ENCODE measurements around the gene LUC7L3.

LUC7L3 gene

GRCh38 chr17:50682938-50683337 is 36.5 kb upstream of the LUC7L3 start:
- Mint-ChIP-seq H3K27me3 (peaks cover 71% of the 10 kb centered on the region), H3K4me1 (peaks cover 5% of the 10 kb centered on the region), H3K36me3 (no peaks in the 10 kb centered on the region), H3K4me3 (no peak overlapping the region), H3K9me3 (no peaks in the 10 kb centered on the region), H3K27ac (no peak overlapping the region)
- CTCF ChIA-PET: interaction anchor here (0.7 to 1.1 kb wide), 2 partner anchors 8 to 50 kb away, joined by 3 to 4 read pairs; no protein-coding TSS in a partner anchor
- no peak for DNase-seq

DNA sequence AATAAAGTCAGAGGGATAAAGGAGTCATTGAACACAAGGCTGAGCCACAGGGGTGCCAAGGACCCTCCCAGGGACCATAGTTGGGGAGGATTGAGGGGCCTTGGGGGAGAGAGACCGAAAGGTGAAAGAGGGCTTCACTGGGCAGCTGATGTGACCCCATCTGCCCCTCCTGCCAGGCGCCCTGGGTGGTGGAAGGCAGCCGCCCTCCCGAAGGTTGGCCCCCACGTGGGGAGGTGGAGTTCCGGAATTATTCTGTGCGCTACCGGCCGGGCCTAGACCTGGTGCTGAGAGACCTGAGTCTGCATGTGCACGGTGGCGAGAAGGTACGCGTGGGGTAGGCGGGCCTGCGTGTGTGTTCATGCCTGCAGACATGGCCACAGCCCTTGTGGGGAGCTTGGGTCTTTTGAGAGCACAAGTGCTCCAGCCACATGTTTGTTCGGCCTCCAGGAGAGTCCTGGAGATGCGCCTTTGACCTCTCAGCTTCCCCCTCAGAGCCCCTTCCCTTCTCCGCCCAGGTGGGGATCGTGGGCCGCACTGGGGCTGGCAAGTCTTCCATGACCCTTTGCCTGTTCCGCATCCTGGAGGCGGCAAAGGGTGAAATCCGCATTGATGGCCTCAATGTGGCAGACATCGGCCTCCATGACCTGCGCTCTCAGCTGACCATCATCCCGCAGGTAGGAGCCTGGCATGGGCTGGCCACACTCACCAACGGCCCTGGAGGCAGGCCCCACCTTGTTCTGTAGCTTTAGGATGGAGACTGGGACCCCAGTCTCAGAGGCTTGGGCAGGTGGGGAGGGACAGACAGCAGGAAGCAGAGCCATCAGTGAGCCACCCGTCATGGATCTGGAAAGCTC is 35.7 kb upstream of the LUC7L3 start:
- DNase-seq: no peak
- no peaks in the 10 kb centered on the region for H3K9me3 Mint-ChIP-seq
- CTCF ChIA-PET: interaction anchor here (0.7 to 2.1 kb wide), 4 partner anchors 12 to 58 kb away, joined by 3 to 8 read pairs (median 4); no protein-coding TSS in a partner anchor

DNA sequence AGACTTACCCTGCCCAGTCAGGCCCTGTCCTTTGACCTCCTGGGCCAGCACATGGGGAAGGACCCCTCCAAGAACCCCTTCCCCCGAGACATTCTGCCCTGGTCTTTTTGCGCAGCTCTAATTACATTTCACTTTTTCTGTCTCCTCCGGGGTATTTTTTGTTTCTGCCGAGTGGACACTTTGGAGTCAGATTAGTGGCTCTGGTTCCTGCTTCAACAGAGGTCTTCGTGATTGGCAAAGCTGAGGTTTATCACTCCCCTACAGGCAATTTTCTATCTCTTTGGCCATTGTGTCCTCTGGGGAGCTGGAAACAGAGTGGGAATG is 35.2 kb upstream of the LUC7L3 start:
- H3K27ac Mint-ChIP-seq: no peak overlapping the region
- no peaks in the 10 kb centered on the region for H3K36me3 Mint-ChIP-seq
- no peak for DNase-seq
- no peaks in the 10 kb centered on the region for H3K9me3 Mint-ChIP-seq
- peaks cover 5% of the 10 kb centered on the region for H3K4me1 Mint-ChIP-seq
- H3K27me3 Mint-ChIP-seq: peaks cover 63% of the 10 kb centered on the region
- no peak overlapping the region for H3K4me3 Mint-ChIP-seq
- CTCF ChIA-PET: interaction anchor here (1.0 to 2.1 kb wide), 4 partner anchors 10 to 58 kb away, joined by 3 to 8 read pairs (median 4); no protein-coding TSS in a partner anchor

More for the DNA sequence above, 35.7 kb upstream of the LUC7L3 start:
- no peak overlapping the region for H3K27ac Mint-ChIP-seq
- no peak overlapping the region for H3K4me3 Mint-ChIP-seq
- H3K4me1 Mint-ChIP-seq: peaks cover 5% of the 10 kb centered on the region
- H3K27me3 Mint-ChIP-seq: peaks cover 69% of the 10 kb centered on the region
- H3K36me3 Mint-ChIP-seq: no peaks in the 10 kb centered on the region

- no peaks in the 10 kb centered on the region for H3K36me3 Mint-ChIP-seq
- no peaks in the 10 kb centered on the region for H3K9me3 Mint-ChIP-seq
- H3K27ac Mint-ChIP-seq: no peak overlapping the region
- H3K27me3 Mint-ChIP-seq: peaks cover 58% of the 10 kb centered on the region
- H3K4me3 Mint-ChIP-seq: no peak overlapping the region
- H3K4me1 Mint-ChIP-seq: peaks cover 5% of the 10 kb centered on the region
- CTCF ChIA-PET: interaction anchor here (1.0 to 2.1 kb wide), 4 partner anchors 9 to 205 kb away, joined by 3 to 8 read pairs (median 3); no protein-coding TSS in a partner anchor
- DNase-seq: no peak
Measured at GRCh38 chr17:50684612-50685333, 34.6 kb upstream of the LUC7L3 start.

DNA sequence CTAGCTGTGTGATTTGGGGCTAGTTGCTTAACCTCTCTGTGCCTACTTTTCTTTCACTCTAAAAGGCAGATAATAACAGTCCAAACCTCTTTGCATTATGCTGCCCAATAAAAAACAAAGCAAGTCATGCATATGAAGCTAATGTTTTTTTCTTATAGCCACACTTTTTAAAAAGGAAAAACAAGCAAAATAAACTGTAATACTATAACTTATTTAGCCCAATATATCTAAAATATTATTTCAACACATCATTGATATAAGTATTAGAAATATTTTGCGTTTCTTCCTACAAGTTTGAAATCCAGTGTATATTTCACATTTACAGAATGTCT is 34.1 kb upstream of the LUC7L3 start:
- Mint-ChIP-seq H3K27ac (no peak overlapping the region), H3K27me3 (peaks cover 53% of the 10 kb centered on the region), H3K9me3 (no peaks in the 10 kb centered on the region), H3K4me1 (peaks cover 5% of the 10 kb centered on the region), H3K4me3 (no peak overlapping the region), H3K36me3 (no peaks in the 10 kb centered on the region)
- DNase-seq: no peak
- CTCF ChIA-PET: interaction anchor here (1.1 to 2.1 kb wide), 3 partner anchors 55 to 206 kb away, joined by 3 to 8 read pairs (median 3); no protein-coding TSS in a partner anchor

DNA sequence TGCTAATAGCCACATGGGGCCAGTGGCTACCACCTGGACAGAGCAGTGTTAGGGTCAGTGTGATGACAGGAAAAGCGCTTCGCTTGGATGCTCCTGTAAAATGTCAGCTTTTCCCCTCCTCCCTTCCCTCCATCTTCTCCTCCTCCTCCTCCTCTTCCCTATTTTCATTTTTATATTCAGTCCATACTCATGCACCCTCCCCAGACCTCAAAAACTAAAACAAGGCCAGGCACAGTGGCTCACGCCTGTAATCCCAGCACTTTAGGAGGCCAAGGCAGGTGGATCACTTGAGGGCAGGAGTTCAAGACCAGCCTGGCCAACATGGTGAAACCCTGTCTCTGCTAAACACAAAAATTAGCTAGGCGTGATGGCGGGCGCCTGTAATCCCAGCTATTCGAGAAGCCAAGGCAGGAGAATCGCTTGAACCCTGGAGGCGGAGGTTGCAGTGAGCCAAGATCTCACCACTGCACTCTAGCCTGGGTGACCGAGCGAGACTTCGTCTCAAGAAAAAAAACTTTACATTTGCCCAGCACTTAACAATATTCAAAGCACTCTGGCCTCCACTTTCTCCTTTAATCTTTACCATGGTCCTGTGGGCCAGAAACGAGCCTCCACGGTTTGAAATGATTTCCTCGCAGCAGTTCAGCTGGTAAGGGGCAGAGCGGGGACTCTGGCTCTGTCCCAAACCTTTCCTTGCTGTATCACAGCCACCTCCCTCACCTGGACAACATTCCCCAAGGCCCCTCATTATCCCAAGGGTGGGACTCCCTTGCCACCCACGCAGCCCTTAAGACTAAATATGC is 33.5 kb upstream of the LUC7L3 start:
- Mint-ChIP-seq H3K4me3 (no peak overlapping the region), H3K27ac (no peak overlapping the region), H3K9me3 (no peaks in the 10 kb centered on the region), H3K36me3 (no peaks in the 10 kb centered on the region), H3K4me1 (peaks cover 5% of the 10 kb centered on the region), H3K27me3 (peaks cover 47% of the 10 kb centered on the region)
- CTCF ChIA-PET: interaction anchor here (1.1 kb wide), 1 partner anchor 207 kb away, joined by 3 read pairs; no protein-coding TSS in a partner anchor
- no peak for DNase-seq

DNA sequence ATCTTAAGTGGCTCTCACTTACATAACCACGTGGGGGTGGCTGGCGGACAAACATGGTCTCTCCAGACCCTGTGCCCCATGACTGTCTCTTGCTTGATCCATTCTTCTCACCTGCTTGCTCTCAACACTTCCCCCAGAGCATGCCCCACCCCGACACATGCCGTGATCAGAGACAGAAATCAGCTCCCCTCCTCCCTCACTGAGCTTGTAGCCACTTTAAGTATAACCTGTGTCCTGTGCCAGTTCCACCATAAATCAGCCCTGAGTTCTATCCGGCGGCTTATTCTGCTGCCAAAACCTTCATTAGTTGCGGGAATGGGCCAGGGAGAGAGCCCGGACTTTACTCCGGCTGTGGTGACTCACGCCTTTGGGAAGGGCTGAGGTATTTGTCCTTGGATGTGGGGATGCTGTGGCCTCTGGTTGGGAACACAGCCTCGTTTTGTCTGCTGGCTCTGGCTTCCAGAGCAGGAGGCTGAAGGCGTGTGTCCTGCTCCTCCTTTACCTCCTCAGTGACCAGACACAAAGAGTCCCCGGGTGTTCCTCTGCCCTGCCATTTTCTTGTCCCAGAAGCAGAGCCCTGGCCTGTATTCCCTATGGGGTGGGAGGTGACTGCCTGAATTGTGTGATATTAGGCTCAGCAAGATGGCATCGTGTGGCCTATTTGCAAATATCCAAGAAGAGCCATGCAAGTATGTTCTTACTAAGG is 32.8 kb upstream of the LUC7L3 start:
- H3K9me3 Mint-ChIP-seq: no peaks in the 10 kb centered on the region
- no peak overlapping the region for H3K27ac Mint-ChIP-seq
- H3K4me1 Mint-ChIP-seq: no peaks in the 10 kb centered on the region
- no peaks in the 10 kb centered on the region for H3K36me3 Mint-ChIP-seq
- peaks cover 39% of the 10 kb centered on the region for H3K27me3 Mint-ChIP-seq
- DNase-seq: no peak
- no peak overlapping the region for H3K4me3 Mint-ChIP-seq
- CTCF ChIA-PET: no interaction called here

GRCh38 chr17:50687200-50688066 is 32.0 kb upstream of the LUC7L3 start:
- H3K27me3 Mint-ChIP-seq: peaks cover 34% of the 10 kb centered on the region
- DNase-seq: no peak
- peaks cover 2% of the 10 kb centered on the region for H3K36me3 Mint-ChIP-seq
- H3K4me1 Mint-ChIP-seq: no peaks in the 10 kb centered on the region
- no peaks in the 10 kb centered on the region for H3K9me3 Mint-ChIP-seq
- no peak overlapping the region for H3K4me3 Mint-ChIP-seq
- CTCF ChIA-PET: no interaction called here
- no peak overlapping the region for H3K27ac Mint-ChIP-seq

- H3K36me3 Mint-ChIP-seq: peaks cover 5% of the 10 kb centered on the region
- no peaks in the 10 kb centered on the region for H3K4me1 Mint-ChIP-seq
- CTCF ChIA-PET: no interaction called here
- DNase-seq: no peak
- no peaks in the 10 kb centered on the region for H3K9me3 Mint-ChIP-seq
- peaks cover 30% of the 10 kb centered on the region for H3K27me3 Mint-ChIP-seq
- no peak overlapping the region for H3K4me3 Mint-ChIP-seq
- H3K27ac Mint-ChIP-seq: no peak overlapping the region
Measured at GRCh38 chr17:50688245-50688644, 31.2 kb upstream of the LUC7L3 start.

- H3K9me3 Mint-ChIP-seq: no peaks in the 10 kb centered on the region
- no peak overlapping the region for H3K4me3 Mint-ChIP-seq
- CTCF ChIA-PET: no interaction called here
- H3K4me1 Mint-ChIP-seq: no peaks in the 10 kb centered on the region
- H3K27ac Mint-ChIP-seq: no peak overlapping the region
- peaks cover 20% of the 10 kb centered on the region for H3K27me3 Mint-ChIP-seq
- peaks cover 12% of the 10 kb centered on the region for H3K36me3 Mint-ChIP-seq
- no peak for DNase-seq
Measured at GRCh38 chr17:50689251-50689650, 30.2 kb upstream of the LUC7L3 start.

DNA sequence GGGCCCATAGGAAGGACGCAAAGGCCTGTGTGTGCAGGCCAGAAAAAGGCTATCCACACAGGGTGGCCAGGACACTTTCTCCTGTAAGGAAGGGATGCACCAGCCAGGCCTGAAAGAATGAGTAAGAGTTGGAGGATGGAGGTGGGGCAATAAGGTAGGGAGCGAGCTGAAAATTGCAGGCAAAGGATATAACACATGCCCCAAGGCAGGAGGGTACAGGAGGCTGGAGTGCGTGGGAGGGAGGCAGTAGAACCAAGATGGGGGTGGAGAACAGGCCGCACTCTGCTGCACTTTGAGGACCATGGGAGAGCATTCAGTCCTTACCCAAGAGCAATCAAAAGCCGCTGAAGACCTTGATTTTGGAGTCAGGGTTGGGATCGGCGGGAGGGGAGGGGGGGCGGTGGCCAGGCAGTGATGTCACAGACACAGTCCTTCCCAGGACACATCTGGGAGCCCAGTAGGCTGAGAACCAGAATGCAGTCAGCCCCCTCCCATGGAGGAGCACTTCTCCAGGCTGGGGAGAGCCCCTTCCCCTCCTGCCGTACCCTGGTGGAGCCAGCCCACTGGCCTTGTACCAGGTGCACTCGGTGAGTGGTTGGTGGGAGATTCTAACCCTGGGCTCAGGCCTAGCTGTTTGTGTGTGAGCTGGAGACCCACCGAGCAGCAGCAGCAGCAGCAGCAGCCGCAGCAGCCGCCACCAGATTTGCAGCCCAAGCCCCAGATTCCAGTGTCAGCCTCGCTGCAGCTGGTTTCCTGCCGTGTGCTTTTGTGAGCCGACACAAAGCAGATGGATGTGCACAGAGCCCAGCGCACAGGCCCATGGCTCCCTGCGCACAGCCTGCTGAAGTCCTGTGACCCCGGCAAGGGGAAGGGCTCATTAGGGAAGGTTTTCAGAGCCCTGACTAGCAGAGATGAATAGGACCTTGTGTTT is 29.2 kb upstream of the LUC7L3 start:
- no peaks in the 10 kb centered on the region for H3K9me3 Mint-ChIP-seq
- H3K4me3 Mint-ChIP-seq: no peak overlapping the region
- H3K36me3 Mint-ChIP-seq: peaks cover 15% of the 10 kb centered on the region
- CTCF ChIA-PET: no interaction called here
- H3K27ac Mint-ChIP-seq: no peak overlapping the region
- DNase-seq: no peak
- H3K4me1 Mint-ChIP-seq: no peaks in the 10 kb centered on the region
- H3K27me3 Mint-ChIP-seq: peaks cover 15% of the 10 kb centered on the region

DNA sequence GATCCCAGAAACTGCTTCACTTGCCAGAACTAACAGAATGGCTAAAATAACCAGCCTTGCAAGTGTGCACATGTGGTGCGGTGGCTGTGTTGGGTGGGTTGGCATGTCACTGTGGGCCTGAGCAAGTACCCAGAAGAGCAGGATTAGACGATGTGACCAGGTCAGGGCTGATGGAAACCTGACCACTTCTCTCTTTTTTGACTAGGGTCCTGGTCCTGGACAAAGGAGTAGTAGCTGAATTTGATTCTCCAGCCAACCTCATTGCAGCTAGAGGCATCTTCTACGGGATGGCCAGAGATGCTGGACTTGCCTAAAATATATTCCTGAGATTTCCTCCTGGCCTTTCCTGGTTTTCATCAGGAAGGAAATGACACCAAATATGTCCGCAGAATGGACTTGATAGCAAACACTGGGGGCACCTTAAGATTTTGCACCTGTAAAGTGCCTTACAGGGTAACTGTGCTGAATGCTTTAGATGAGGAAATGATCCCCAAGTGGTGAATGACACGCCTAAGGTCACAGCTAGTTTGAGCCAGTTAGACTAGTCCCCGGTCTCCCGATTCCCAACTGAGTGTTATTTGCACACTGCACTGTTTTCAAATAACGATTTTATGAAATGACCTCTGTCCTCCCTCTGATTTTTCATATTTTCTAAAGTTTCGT is 28.4 kb upstream of the LUC7L3 start:
- no peak for DNase-seq
- no peak overlapping the region for H3K27ac Mint-ChIP-seq
- peaks cover 23% of the 10 kb centered on the region for H3K36me3 Mint-ChIP-seq
- H3K4me1 Mint-ChIP-seq: peaks cover 2% of the 10 kb centered on the region
- peaks cover 15% of the 10 kb centered on the region for H3K27me3 Mint-ChIP-seq
- H3K9me3 Mint-ChIP-seq: no peaks in the 10 kb centered on the region
- no peak overlapping the region for H3K4me3 Mint-ChIP-seq
- CTCF ChIA-PET: interaction anchor here (1.0 kb wide), 1 partner anchor 9 kb away, joined by 4 read pairs; no protein-coding TSS in a partner anchor

Measured in activated naive CD4-positive, alpha-beta T cell treated with anti-CD3 and anti-CD28 coated beads, Interleukin-2, amount 10 ng/mL, durations not matched to agents 7 days and 5 days (primary cell).